HG03196 (cell line): ENCODE measurements around the gene ETDC.

Source experiments
- ATAC-seq: cut with Tn5 transposase; IDR thresholded peaks from one replicate; pipeline ENCODE4 v1.9.1; 2021; ENCODE audit not compliant: unreplicated experiment

The ETDC gene

GRCh38 chrX:135345107-135345589 lies 35.9 kb downstream of the ETDC start:
- ATAC-seq, result no peak

DNA sequence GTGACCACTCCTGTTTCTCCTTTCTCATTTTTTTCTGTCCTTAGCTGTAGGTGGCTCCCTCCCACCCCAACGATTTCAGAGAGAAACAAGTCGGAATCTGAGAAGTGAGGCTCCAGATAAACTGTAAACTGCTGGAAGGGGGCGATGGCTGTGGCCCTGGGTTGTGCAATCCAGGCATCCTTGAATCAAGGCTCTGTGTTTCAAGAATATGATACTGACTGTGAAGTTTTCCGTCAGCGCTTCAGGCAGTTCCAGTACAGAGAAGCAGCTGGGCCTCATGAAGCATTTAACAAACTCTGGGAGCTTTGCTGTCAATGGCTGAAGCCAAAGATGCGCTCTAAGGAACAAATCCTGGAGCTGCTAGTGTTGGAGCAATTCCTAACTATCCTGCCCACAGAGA lies 37.7 kb downstream of the ETDC start:
- no peak for ATAC-seq

- no peak for ATAC-seq
These were observed 38.2 kb downstream of the ETDC start for GRCh38 chrX:135347381-135348016.

GRCh38 chrX:135354288-135354687 lies 45.0 kb downstream of the ETDC start:
- ATAC-seq, result no peak
